NB4 (cell line): ENCODE results near the gene PPP1R3A.

Source experiments
- MAX ChIP-seq: IDR thresholded peaks from 2 replicates; pipeline ENCODE4 v1.6.1; 2011; ENCODE audit warnings: low read depth, low read length
- MYC ChIP-seq: IDR thresholded peaks from 2 replicates; pipeline ENCODE4 v1.6.1; 2011; ENCODE audit warnings: low read depth, low read length
- POLR2A ChIP-seq: IDR thresholded peaks from 2 replicates; pipeline ENCODE4 v1.6.1; 2011; ENCODE audit warnings: mild to moderate bottlenecking; ENCODE audit not compliant: insufficient read length; ENCODE audit errors: extremely low read depth
- TF ChIP-seq, protein P1 (sequence below): IDR thresholded peaks from one replicate; pipeline ENCODE4 v1.5.1; 2012; ENCODE audit warnings: low read depth, low read length

GRCh38 chr7:113921363-113921762, 2.6 kb upstream of the PPP1R3A start:
- no peak for TF ChIP-seq POLR2A
- no peak for TF ChIP-seq MAX
- TF ChIP-seq, protein P1, sequence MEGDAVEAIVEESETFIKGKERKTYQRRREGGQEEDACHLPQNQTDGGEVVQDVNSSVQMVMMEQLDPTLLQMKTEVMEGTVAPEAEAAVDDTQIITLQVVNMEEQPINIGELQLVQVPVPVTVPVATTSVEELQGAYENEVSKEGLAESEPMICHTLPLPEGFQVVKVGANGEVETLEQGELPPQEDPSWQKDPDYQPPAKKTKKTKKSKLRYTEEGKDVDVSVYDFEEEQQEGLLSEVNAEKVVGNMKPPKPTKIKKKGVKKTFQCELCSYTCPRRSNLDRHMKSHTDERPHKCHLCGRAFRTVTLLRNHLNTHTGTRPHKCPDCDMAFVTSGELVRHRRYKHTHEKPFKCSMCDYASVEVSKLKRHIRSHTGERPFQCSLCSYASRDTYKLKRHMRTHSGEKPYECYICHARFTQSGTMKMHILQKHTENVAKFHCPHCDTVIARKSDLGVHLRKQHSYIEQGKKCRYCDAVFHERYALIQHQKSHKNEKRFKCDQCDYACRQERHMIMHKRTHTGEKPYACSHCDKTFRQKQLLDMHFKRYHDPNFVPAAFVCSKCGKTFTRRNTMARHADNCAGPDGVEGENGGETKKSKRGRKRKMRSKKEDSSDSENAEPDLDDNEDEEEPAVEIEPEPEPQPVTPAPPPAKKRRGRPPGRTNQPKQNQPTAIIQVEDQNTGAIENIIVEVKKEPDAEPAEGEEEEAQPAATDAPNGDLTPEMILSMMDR, result no peak
- no peak for TF ChIP-seq MYC
